ENCODE results near the gene SLC16A3. TPM values are rescaled to one million over a fixed set of nuclear protein-coding genes. Genes with fewer than 3 reads are reported as not detected.
"Not testable (repeated sequence)": the region's sequence is repeated elsewhere in the genome, so short reads cannot be mapped to it uniquely, and the experiment has no call there.

SLC16A3 gene
- total RNA-seq, 1 donor from 2014 or later, result 170 TPM

- no peak for DNase-seq (ENCODE audit: extremely low read depth, low read depth, low spot score)
These were observed 16.5 kb downstream of the SLC16A3 start for GRCh38 chr17:82245134-82246039.

DNA sequence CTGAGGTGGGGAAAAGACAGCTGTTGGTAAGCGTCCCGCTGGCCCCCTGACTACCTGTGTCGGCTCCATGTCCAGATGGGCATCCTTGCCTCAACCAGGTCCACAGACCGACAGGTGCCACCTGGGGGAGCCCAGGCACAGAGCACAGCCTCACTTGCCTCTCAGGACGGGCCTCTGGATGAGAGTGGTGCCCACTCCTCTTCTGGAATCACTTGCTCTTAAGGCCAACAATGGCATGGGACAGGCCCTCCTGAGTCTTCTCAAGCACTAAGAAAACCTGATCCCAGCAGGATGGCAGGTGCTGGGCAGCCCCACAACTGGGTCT, 17.2 kb downstream of the SLC16A3 start:
- no peak for DNase-seq (ENCODE audit: extremely low read depth, low read depth, low spot score)

GRCh38 chr17:82246365-82247181, 17.7 kb downstream of the SLC16A3 start:
- DNase-seq (ENCODE audit: extremely low read depth, low read depth, low spot score), result no peak

DNA sequence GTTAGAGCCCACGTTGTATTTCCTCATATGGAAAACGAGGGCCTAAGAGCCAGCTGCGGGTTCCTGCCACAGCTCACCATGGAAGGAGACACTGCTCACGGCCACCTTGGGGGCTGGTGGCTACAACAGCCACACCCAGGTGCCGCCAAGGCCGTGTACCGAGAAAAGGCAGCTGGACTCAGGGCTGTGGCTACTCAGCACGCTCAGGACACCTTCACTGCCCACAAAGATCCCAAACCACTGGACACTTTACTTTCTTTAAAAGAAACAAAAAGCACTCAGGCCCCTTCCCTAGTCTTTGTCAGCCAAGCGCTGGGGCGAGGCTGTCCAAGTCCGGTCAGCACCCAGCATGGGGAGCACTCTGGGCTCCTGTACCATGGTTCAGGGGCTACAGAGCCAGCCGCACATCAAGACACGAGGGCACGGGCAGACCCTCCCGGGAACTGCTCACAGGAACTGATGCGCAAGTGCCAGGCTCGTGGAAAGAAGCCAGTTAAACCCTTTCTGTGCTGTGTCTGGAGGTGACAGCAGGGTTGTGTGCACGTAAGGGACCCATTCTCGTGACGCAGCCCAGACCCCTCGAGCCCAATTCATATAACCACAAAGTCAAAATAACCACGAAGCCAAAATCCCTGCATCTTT, 18.5 kb downstream of the SLC16A3 start:
- DNase-seq (ENCODE audit: extremely low read depth, low read depth, low spot score), result no peak

GRCh38 chr17:82247856-82248671, 19.2 kb downstream of the SLC16A3 start:
- no peak for DNase-seq (ENCODE audit: extremely low read depth, low read depth, low spot score)

GRCh38 chr17:82248815-82249674, 20.2 kb downstream of the SLC16A3 start:
- DNase-seq (ENCODE audit: extremely low read depth, low read depth, low spot score), result no peak

GRCh38 chr17:82249896-82250581, 21.2 kb downstream of the SLC16A3 start:
- no peak for DNase-seq (ENCODE audit: extremely low read depth, low read depth, low spot score)

DNA sequence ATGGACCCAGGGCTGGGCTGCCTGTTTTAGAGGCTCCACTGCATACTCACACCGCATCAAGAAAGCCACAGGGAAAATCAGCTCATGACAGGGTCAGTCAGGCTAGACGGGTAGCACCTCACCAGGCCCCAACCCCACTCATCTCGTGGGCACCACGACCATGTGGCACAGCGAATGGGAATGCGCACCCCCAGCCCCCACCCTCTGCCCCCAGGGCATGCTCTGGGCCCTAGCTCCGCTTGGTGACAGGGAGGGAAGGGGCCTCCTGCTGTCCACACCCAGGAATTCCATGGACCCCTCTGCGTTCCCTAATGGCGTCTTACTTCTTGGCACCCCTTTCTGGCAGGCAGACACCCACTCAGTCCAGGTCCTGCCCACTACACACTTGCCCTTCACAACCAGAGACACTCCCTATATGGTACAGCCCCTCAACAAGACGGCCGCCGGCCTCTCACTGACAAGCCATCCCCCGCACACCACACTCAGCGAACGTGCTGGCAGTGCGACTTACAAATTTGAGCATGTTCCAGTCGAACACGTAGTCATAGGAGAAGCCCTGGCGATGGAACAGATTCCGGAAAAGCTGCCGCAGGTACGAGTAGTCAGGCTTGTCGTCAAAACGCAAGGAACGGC, 22.1 kb downstream of the SLC16A3 start:
- no peak for DNase-seq (ENCODE audit: extremely low read depth, low read depth, low spot score)

GRCh38 chr17:82252511-82253178, 23.8 kb downstream of the SLC16A3 start:
- DNase-seq (ENCODE audit: extremely low read depth, low read depth, low spot score), result no peak

GRCh38 chr17:82253179-82253544, 24.3 kb downstream of the SLC16A3 start:
- DNase-seq (ENCODE audit: extremely low read depth, low read depth, low spot score), result no peak

DNA sequence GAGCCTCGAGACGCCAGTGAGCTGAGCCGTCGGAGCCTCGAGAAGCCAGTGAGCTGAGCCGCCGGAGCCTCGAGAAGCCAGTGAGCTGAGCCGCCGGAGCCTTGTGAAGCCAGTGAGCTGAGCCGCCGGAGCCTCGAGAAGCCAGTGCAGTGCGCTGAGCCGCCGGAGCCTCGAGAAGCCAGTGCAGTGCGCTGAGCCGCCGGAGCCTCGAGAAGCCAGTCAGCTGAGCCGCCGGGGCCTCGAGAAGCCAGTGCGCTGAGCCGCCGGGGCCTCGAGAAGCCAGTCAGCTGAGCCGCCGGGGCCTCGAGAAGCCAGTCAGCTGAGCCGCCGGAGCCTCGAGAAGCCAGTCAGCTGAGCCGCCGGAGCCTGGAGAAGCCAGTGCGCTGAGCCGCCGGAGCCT, 25.3 kb downstream of the SLC16A3 start:
- not testable (repeated sequence) for DNase-seq (ENCODE audit: extremely low read depth, low read depth, low spot score)

DNA sequence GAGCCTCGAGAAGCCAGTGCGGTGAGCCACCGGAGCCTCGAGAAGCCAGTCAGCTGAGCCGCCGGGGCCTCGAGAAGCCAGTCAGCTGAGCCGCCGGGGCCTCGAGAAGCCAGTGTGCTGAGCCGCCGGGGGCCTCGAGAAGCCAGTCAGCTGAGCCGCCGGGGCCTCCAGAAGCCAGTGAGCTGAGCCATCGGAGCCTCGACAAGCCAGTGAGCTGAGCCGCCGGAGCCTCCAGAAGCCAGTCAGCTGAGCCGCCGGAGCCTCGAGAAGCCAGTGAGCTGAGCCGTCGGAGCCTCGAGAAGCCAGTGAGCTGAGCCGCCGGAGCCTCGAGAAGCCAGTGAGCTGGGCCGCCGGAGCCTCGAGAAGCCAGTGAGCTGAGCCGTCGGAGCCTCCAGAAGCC, 25.9 kb downstream of the SLC16A3 start:
- DNase-seq (ENCODE audit: extremely low read depth, low read depth, low spot score), result not testable (repeated sequence)

- no peak for DNase-seq (ENCODE audit: extremely low read depth, low read depth, low spot score)
These were observed 26.6 kb downstream of the SLC16A3 start for GRCh38 chr17:82255402-82255972.

DNA sequence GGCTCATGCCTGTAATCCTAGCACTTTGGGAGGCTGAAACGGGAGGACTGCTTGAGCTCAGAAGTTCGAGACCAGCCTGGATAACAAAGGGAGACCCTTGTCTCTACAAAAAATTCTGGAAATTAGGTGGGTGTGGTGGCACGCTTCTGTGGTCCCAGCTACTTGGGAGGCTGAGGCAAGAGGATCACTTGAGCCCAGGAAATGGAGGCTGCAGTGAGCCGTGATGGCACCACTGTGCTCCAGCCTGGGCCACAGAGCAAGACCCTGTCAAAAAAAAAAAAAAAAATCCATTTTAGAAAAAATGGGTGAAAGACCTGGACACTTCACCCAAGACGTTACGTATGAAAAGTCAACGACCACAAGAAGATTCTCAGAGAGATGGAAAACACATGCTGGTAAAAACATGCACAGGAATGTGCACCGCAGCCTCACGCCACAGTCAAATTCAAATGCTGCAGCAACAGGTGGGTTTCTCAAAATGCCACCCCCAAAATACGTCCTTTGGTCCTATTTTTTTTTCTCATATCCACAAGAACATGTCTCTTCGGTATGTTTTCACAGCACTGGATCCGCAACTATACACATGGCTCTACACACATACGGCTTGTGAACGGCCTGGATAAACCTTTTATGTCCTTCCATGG, 27.5 kb downstream of the SLC16A3 start:
- no peak for DNase-seq (ENCODE audit: extremely low read depth, low read depth, low spot score)

- DNase-seq (ENCODE audit: extremely low read depth, low read depth, low spot score), result no peak
These were observed 28.6 kb downstream of the SLC16A3 start for GRCh38 chr17:82257473-82257872.

DNA sequence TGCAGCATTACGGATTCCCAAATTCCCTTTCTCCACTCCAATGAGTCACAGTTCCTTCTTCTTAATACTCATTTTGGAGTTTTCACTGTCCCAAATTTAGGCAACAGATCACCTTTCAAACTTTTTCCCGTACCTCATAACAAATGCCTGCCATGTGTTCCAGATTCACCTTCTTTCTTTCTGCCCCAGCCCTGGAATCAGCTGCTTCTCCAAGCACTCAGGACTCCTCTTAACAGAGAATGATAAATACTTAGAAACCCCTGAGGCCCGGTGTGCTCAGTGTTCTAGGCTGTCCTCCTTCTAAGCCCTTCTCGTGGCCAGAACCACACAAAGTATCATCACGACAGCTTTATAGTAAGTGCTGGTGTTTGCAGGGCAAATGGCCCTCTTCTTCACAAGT, 29.7 kb downstream of the SLC16A3 start:
- no peak for DNase-seq (ENCODE audit: extremely low read depth, low read depth, low spot score)
